ENCODE measurements around the gene HOXA13.
A peak's percentile ranks its signal among the peaks of the same experiment; 100 is the strongest.

HOXA13 gene

GRCh38 chr7:27199849-27200760 is at the start of gene HOXA13:
HOXA13 (minus strand) TSS chr7:27200091; CDS start chr7:27200077, 14 bp downstream.
- no peak for TF ChIP-seq CTCF (IDR thresholded peaks at IDR 0.05; ENCODE audit: low read depth, low read length)
- DNase-seq (ENCODE audit: extremely low read depth, low read depth) = no peak

GRCh38 chr7:27248911-27249723 is 49.2 kb upstream of the HOXA13 start:
- DNase-seq (ENCODE audit: extremely low read depth, low read depth) = peak; percentile 64

GRCh38 chr7:27248427-27248806 is 48.5 kb upstream of the HOXA13 start:
- TF ChIP-seq CTCF (IDR thresholded peaks at IDR 0.05; ENCODE audit: low read depth, low read length) = no peak
- no peak for DNase-seq (ENCODE audit: extremely low read depth, low read depth)

More at GRCh38 chr7:27248911-27249723, 49.2 kb upstream of the HOXA13 start:
- no peak for TF ChIP-seq CTCF (IDR thresholded peaks at IDR 0.05; ENCODE audit: low read depth, low read length)

GRCh38 chr7:27247452-27248426 is 47.8 kb upstream of the HOXA13 start:
- TF ChIP-seq CTCF (IDR thresholded peaks at IDR 0.05; ENCODE audit: low read depth, low read length) = no peak
- no peak for DNase-seq (ENCODE audit: extremely low read depth, low read depth)

- no peak for TF ChIP-seq CTCF (IDR thresholded peaks at IDR 0.05; ENCODE audit: low read depth, low read length)
Measured at GRCh38 chr7:27247000-27247399, 47.1 kb upstream of the HOXA13 start.

GRCh38 chr7:27245798-27246691 is 46.2 kb upstream of the HOXA13 start:
- no peak for DNase-seq (ENCODE audit: extremely low read depth, low read depth)

More at GRCh38 chr7:27247000-27247399, 47.1 kb upstream of the HOXA13 start:
- DNase-seq (ENCODE audit: extremely low read depth, low read depth) = no peak

More at GRCh38 chr7:27245798-27246691, 46.2 kb upstream of the HOXA13 start:
- no peak for TF ChIP-seq CTCF (IDR thresholded peaks at IDR 0.05; ENCODE audit: low read depth, low read length)
